Progenitor cell of endocrine pancreas (in vitro differentiated cells): Measurements from ENCODE around the gene BEGAIN. TPM values are rescaled to one million over a fixed set of nuclear protein-coding genes. Genes with fewer than 3 reads are reported as not detected.

ENCODE experiments used
- DNase-seq: peaks from one replicate; pipeline ENCODE4 v3.0.0; 2021; ENCODE audit warnings: low spot score; ENCODE audit not compliant: unreplicated experiment
- H3K27ac Mint-ChIP-seq: 2 replicates; pipeline ENCODE4 v1.8.0; 2021; ENCODE audit warnings: mild to moderate bottlenecking, moderate library complexity, mixed read lengths
- H3K27me3 Mint-ChIP-seq: 2 replicates; pipeline ENCODE4 v1.8.0; 2021; ENCODE audit warnings: mixed read lengths
- H3K36me3 Mint-ChIP-seq: 2 replicates; pipeline ENCODE4 v1.8.0; 2022; ENCODE audit warnings: mixed read lengths; ENCODE audit not compliant: insufficient read depth
- H3K4me1 Mint-ChIP-seq: 2 replicates; pipeline ENCODE4 v1.8.0; 2021; ENCODE audit warnings: low read depth, mixed read lengths
- H3K4me3 Mint-ChIP-seq: 2 replicates; pipeline ENCODE4 v1.8.0; 2021; ENCODE audit warnings: low read depth, mild to moderate bottlenecking, moderate library complexity, mixed read lengths
- H3K9me3 Mint-ChIP-seq: 2 replicates; pipeline ENCODE4 v1.8.0; 2021; ENCODE audit warnings: low read depth, mixed read lengths
- CTCF ChIP-seq: fragments of 200-600 bp; sonication (generic); IDR thresholded peaks from one replicate; pipeline ENCODE4 v1.5.0; 2021; ENCODE audit warnings: antibody characterized with exemption, mild to moderate bottlenecking; ENCODE audit not compliant: unreplicated experiment
- total RNA-seq: library from RNA; stranded (reverse); gene quantifications from 2 replicates; pipeline ENCODE4 v1.2.1, GENCODE V29; 2021

The BEGAIN gene
- total RNA-seq, 1 donor from 2014 or later, result 0.65 TPM

- peaks cover 2% of the 10 kb centered on the region for H3K4me1 Mint-ChIP-seq
- H3K27ac Mint-ChIP-seq, result no peak overlapping the region
- H3K9me3 Mint-ChIP-seq, result no peaks in the 10 kb centered on the region
- no peaks in the 10 kb centered on the region for H3K36me3 Mint-ChIP-seq
- DNase-seq, result no peak
- TF ChIP-seq CTCF, result no peak
- H3K4me3 Mint-ChIP-seq, result no peak overlapping the region
- peaks cover 65% of the 10 kb centered on the region for H3K27me3 Mint-ChIP-seq
These were observed 20.6 kb downstream of the BEGAIN start for GRCh38 chr14:100566586-100566985.

- Mint-ChIP-seq H3K27ac (no peak overlapping the region), H3K27me3 (peaks cover 61% of the 10 kb centered on the region), H3K36me3 (no peaks in the 10 kb centered on the region), H3K9me3 (no peaks in the 10 kb centered on the region), H3K4me3 (peak overlapping the region; percentile 41), H3K4me1 (peaks cover 2% of the 10 kb centered on the region)
- no peak for TF ChIP-seq CTCF
- DNase-seq, result no peak
These were observed 21.1 kb downstream of the BEGAIN start for GRCh38 chr14:100566119-100566518.

- H3K9me3 Mint-ChIP-seq, result no peaks in the 10 kb centered on the region
- no peak overlapping the region for H3K27ac Mint-ChIP-seq
- peaks cover 2% of the 10 kb centered on the region for H3K4me1 Mint-ChIP-seq
- no peak for DNase-seq
- no peaks in the 10 kb centered on the region for H3K36me3 Mint-ChIP-seq
- H3K4me3 Mint-ChIP-seq, result no peak overlapping the region
- no peak for TF ChIP-seq CTCF
- H3K27me3 Mint-ChIP-seq, result peaks cover 56% of the 10 kb centered on the region
These were observed 21.6 kb downstream of the BEGAIN start for GRCh38 chr14:100565650-100566049.

GRCh38 chr14:100564512-100564911 is 22.7 kb downstream of the BEGAIN start:
- H3K27ac Mint-ChIP-seq, result no peak overlapping the region
- DNase-seq, result no peak
- H3K4me3 Mint-ChIP-seq, result no peak overlapping the region
- H3K9me3 Mint-ChIP-seq, result no peaks in the 10 kb centered on the region
- H3K27me3 Mint-ChIP-seq, result peaks cover 47% of the 10 kb centered on the region
- no peaks in the 10 kb centered on the region for H3K36me3 Mint-ChIP-seq
- H3K4me1 Mint-ChIP-seq, result peaks cover 2% of the 10 kb centered on the region
- TF ChIP-seq CTCF, result no peak

- Mint-ChIP-seq H3K36me3 (no peaks in the 10 kb centered on the region), H3K27me3 (peaks cover 52% of the 10 kb centered on the region), H3K4me1 (no peaks in the 10 kb centered on the region), H3K9me3 (no peaks in the 10 kb centered on the region), H3K4me3 (no peak overlapping the region), H3K27ac (no peak overlapping the region)
- TF ChIP-seq CTCF, result no peak
- DNase-seq, result no peak
These were observed 24.5 kb downstream of the BEGAIN start for GRCh38 chr14:100562751-100563150.
